ENCODE measurements around the gene HSP90B1. TPM values are rescaled to one million over a fixed set of nuclear protein-coding genes. Genes with fewer than 3 reads are reported as not detected.

HSP90B1 gene
- total RNA-seq, 2 experiments from 2014 or later, result 279 to 304 TPM

Other genes with a start within 250 kb of the HSP90B1 start
- gene NT5DC3, start 89.2 kb upstream of the HSP90B1 start, total RNA-seq, result 1 to 10 TPM; 3.4 to 4.1 TPM
- gene TDG, start 35.5 kb downstream of the HSP90B1 start, total RNA-seq, result 10 to 100 TPM; 32.5 to 37.6 TPM
- not detected for gene GLT8D2, start 119.8 kb downstream of the HSP90B1 start, total RNA-seq
- gene HCFC2, start 134.1 kb downstream of the HSP90B1 start, total RNA-seq, result 10 to 100 TPM; 12.7 to 13.5 TPM
- gene NFYB, start 207.8 kb downstream of the HSP90B1 start, total RNA-seq, result 10 to 100 TPM; 24.8 to 28.5 TPM